T-helper 1 cell treated with Interleukin-12 subunit alpha and Interleukin-12 subunit beta and Interleukin-4 antibody, amounts not matched to agents 30 ng/mL and 1 ng/mL, for 36 hours (primary cell): ENCODE data around the gene HMGCL. TPM values are rescaled to one million over a fixed set of nuclear protein-coding genes. Genes with fewer than 3 reads are reported as not detected.
"Not testable (repeated sequence)": the region's sequence is repeated elsewhere in the genome, so short reads cannot be mapped to it uniquely, and the experiment has no call there.

Experiments
- intact Hi-C: fragments of 100-400 bp; cut with micrococcal nuclease; formaldehyde crosslinking; loops from one replicate; pipeline ENCODE4 v1.15.1; 2024
- total RNA-seq: library from RNA; stranded (reverse); gene quantifications from 2 replicates; pipeline ENCODE4 v1.2.3, GENCODE V29; 2022

Gene HMGCL
- total RNA-seq, 1 donor from 2014 or later: 22.4 TPM

- intact Hi-C loops: loop anchor here (1.0 to 10.0 kb wide), 12 partner anchors 9 to 944 kb away; partner anchors contain the start of genes CLIC4, ELOA, FUCA1 and HMGCL
These were observed 24.6 kb downstream of the HMGCL start, which contains the start of gene GALE for GRCh38 chr1:23800400-23801337. TSS of gene GALE (minus strand) at chr1:23800754. CDS start at chr1:23799007, 1,747 bp downstream.

GRCh38 chr1:23799570-23800399 is 25.4 kb downstream of the HMGCL start:
- intact Hi-C loops: loop anchor here (1.0 to 10.0 kb wide), 12 partner anchors 8 to 945 kb away; partner anchors contain the start of genes CLIC4, ELOA, FUCA1 and HMGCL

GRCh38 chr1:23799255-23799569 is 26.0 kb downstream of the HMGCL start:
- intact Hi-C loops: no loop called here

GRCh38 chr1:23798662-23799142 is 26.5 kb downstream of the HMGCL start:
- intact Hi-C loops: no loop called here

GRCh38 chr1:23797478-23798448 is 27.5 kb downstream of the HMGCL start:
- intact Hi-C loops: no loop called here

GRCh38 chr1:23796466-23797271 is 28.6 kb downstream of the HMGCL start:
- intact Hi-C loops: no loop called here

- intact Hi-C loops: no loop called here
These were observed 29.4 kb downstream of the HMGCL start for GRCh38 chr1:23795676-23796465.

GRCh38 chr1:23794732-23795182 is 30.5 kb downstream of the HMGCL start:
- intact Hi-C loops: not testable (repeated sequence)

- intact Hi-C loops: no loop called here
These were observed 31.1 kb downstream of the HMGCL start for GRCh38 chr1:23793861-23794731.

- intact Hi-C loops: no loop called here
These were observed 32.0 kb downstream of the HMGCL start for GRCh38 chr1:23793018-23793781.

GRCh38 chr1:23792151-23792945 is 32.9 kb downstream of the HMGCL start:
- intact Hi-C loops: no loop called here

GRCh38 chr1:23791516-23792047 is 33.6 kb downstream of the HMGCL start:
- intact Hi-C loops: loop anchor here (1.0 to 2.0 kb wide), 4 partner anchors 9 to 189 kb away; partner anchors contain the start of genes GALE, PITHD1 and SRSF10

- intact Hi-C loops: loop anchor here (1.0 to 2.0 kb wide), 4 partner anchors 9 to 189 kb away; partner anchors contain the start of genes GALE, PITHD1 and SRSF10
These were observed 34.3 kb downstream of the HMGCL start, which contains the start of gene LYPLA2 for GRCh38 chr1:23790696-23791515. TSS of gene LYPLA2 (plus strand) at chr1:23791145. CDS start at chr1:23792683, 1,538 bp downstream.

GRCh38 chr1:23788695-23789094 is 36.5 kb downstream of the HMGCL start:
- intact Hi-C loops: no loop called here

GRCh38 chr1:23787701-23788100 is 37.5 kb downstream of the HMGCL start:
- intact Hi-C loops: no loop called here
